NCI-H146 (cell line): Measurements from ENCODE around the gene PDE4D.
"Not testable (repeated sequence)": the region's sequence is repeated elsewhere in the genome, so short reads cannot be mapped to it uniquely, and the experiment has no call there.

Experiments used
- DNase-seq: peaks from one replicate; lab custom pipeline; 2025; lab: John Stamatoyannopoulos, UW

PDE4D gene

DNA sequence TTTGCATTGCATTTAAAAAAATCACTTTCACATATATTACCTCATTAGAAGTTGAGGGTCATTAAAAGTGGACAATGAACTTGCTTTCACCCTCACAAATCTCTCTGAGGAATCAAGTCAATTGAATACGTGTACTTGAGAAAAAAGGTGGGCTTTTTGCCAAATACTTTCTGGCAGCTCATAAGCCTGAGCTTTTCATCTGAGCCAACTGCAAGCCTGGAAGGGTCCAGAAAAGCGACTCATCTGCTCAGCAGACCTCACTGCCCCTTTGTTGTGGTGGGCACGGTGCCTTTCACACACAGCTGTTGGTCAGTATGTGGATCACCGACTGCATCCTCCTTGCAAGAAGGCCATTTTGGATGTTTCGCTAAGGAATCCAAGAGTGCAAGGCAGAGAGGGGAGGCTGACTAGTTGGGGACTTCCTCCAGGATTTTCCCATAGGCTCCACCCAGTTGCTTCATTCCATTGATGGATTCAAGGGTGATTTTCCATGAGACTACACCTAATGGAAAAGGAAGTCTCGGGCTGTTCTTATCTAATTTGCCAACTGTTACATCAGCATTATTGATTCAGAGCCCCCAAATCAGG is 564.7 kb downstream of the PDE4D start:
- DNase-seq, result no peak

DNA sequence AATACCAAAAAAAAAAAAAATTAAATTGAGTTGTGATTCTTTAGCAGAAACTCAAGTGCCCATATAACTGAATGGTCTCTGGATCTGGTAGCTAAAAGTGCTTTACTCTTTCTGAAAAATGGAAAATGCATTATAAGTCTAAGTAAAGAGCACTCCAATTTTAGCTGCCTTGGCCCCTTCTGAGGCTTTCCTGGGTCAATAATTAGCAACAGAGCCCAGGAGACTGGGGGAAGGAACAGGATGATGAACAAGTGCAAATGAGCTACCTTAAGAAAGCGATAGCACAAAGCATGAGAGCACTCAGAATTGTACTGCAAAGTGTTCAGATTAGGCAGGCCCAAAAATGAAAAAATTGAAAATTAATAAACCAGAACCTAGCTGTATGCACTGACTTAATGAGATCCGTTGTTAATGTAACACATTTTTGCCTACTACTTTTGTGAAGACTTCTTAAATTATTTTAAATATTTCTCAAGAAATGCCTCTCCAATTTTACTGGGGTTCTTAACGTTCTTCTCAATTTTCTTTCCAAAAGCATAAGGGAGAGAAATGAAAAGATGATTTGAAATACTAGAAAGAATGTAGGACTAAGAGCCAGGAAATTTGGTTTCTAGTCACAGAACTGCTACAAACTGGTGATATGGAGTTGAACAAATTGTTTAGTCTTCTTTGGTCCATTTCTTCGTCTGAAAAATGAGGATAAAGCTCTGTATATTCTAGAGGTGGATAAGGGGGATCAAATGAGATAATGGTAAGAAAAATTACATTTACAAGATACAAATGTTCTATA is 566.1 kb downstream of the PDE4D start:
- DNase-seq, result no peak

DNA sequence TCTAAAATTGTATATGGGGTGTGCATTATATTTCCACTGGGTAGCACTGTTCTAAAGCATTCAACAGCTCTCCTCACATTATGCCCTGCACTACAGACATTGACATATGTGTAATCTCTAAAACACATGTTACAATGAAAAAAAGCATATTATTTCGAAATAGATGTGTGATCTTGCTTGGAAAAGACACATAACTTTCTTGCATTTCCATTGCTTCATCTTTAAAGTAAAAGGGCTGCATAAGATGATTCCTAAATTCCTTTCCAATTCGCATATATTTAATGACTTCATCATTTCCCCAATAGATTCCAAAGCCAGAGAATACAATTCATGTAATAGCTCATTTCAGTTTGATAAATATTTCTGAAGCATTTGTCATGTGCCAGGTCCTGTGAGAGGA is 566.9 kb downstream of the PDE4D start:
- no peak for DNase-seq

DNA sequence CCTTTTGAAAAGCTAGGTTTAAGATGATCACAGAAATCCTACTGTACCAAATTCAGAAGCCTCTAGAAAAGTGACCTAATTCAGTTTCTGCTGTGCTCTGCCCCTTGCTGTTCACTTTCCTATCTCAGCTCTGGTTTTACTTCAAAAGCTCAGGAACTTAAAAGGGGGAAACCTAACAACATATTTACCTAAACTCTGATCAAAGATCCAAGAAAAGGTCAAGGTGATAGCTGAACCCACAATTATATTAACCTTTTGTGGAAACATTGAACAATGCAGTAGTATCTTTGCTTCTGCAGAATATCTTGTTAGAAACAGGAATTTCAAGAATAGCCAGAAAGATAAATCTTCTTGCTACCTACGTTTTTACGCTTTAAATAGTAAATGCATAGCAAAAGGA is 568.5 kb downstream of the PDE4D start:
- DNase-seq, result no peak

DNA sequence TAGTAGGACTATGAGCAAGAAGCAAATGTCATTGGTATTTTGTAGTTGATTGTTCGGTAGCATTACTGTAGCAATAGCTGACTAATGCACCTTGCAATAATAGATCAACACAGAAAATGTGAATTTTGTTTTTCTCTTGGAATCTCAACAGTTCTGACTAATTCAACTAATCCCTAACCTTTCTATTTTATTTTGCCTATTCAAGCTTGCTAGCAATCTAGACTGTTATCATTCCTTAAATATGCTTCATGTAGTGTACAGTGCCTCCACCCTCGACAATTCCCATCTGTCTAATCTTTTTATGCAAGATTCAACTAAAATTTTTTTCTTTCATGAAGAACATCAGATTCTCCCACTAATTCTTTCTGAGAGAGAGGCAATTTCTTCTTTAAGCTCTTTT is 570.6 kb downstream of the PDE4D start:
- DNase-seq, result no peak

DNA sequence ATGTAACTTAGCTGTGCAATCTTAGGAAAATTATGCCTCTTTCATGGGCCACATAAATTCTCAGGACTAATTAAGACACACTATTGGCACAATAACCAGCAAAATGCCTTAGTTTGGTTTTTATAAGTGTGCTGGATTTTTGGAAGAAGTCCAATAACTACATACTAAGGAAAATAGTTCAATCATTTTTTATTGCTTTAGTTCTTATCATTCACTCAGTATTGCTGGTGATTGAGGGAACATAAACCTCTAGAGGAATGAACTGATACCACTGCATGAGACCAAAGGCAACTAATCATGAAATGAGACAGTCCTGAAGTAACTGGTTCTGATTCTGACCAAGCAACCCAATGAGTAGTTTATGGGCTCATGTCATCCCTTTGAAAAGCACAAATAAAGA is 571.5 kb downstream of the PDE4D start:
- no peak for DNase-seq

DNA sequence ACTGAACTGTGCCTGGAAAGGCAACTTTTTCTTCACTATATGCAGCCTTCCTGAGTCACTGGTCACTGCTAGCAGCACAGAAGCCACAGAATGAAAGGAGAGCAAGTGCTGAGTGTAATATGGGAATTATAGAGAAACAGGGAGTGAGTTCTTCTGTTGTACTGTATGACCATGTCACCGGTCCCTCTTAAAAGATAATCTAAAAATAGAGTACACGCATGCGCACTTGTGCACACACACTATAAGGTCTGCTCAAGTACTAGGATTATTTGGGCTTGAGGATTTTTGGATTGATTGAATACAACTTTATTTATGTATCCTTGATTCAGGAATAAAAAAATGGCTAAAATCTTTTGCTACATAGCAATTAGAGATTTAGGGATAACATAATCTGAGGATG is 571.9 kb downstream of the PDE4D start:
- no peak for DNase-seq

DNA sequence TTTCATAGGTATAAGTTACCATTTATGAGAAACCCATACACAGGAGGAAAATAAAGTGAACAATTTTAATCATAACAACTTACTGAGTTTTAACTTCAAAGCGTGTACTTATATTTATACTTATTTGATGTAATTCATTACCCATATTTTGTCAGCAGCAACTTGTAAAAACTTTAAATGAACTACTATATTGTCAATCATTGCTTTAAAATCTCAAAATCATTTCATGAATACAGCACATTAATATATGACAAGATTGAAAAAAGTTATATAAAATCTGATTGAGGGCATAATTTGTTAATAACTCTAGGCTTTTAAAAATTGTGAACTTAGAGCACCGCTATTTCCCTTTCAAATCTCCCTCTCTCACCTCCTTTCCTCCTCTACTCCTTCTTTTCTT is 573.1 kb downstream of the PDE4D start:
- no peak for DNase-seq

DNA sequence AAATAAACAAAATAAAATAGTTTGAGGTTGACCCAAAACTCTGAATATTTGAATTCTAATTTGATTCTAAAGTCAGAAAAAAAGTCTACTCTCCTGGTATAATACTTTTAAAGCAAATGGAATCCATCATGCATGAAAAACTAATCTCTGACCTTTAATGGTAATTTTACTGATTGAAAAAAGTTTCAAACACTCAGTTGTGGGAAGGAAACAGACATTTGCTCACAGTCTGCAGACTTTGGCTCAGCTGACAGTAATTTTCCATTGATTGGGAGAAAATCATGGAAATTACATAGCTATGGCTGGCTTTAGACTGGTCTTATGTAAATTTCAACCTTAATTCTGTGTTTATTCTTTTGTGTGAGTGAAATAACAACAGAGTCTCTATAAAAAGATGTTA is 574.3 kb downstream of the PDE4D start:
- no peak for DNase-seq

DNA sequence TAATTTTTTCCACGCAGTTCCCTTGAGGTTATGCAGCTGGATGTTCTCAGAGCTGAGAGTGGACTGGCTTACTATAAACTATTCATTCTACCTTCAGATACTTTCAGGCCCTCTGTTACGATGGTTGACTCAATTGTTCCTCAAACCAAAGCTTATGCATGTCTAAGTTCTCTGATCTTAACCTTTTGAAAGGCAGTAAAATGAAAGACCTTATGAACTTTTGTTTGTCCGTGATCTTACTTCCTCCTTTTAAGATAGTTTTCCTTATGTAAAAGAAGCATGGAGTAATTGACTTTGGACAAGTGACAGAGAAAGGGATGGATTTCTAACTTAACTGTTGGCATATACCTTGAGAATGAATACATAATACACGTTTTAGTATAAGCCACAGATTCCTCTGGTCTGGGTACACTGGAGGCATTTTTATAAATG is 575.7 kb downstream of the PDE4D start:
- no peak for DNase-seq

DNA sequence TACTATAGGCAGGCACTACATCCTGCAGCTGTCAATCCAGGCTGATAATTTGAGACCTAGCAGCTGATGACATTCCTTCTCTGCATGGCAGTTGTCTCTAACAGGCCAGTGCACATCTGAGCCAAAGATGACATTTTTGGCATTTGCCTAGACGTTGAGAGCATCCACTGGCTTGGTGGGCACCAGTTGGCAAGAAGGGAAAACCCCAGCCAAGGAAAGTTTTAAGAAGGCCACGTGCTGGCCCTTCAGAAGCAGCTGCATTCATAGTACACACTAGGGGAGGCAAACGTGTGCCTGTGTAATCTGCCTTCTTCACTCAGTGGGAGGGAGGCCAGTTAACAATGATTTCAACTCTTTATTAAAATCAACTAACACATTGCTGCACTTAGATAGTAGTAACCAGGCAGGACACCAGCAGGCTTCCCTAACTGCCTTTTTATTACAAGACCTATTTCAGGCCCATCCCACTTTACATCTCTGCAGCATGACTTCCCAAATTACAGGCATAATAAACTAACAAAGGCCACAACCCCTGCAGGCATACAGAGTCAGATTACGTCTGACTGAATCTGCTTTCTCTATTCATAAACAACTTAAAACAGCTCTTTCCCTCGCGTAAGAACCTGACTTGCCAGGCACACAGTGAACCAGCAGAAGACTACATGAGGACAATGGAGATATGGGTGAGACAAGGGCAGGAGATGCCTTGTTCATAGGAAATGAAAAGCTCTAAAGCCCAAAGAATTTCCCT is 576.3 kb downstream of the PDE4D start:
- DNase-seq, result peak; percentile 85

DNA sequence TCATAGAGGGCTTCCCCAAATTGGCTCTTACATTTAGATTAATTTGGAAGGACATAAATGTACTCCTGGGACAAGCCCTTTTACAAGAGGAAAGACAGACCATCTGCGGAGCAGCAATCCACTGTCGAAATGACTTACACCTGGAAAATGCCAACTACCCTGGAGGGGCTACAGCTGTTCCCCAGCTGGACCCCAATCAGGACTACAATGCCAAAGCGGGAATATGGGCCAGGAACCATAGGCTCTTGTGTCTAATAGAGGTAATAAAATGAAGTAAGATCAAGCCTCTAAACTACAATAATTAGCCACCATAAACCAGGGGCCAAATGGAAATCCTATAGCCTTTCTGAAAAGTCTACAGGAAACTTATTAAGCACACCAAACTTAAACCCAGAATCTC is 581.3 kb downstream of the PDE4D start:
- DNase-seq, result no peak

DNA sequence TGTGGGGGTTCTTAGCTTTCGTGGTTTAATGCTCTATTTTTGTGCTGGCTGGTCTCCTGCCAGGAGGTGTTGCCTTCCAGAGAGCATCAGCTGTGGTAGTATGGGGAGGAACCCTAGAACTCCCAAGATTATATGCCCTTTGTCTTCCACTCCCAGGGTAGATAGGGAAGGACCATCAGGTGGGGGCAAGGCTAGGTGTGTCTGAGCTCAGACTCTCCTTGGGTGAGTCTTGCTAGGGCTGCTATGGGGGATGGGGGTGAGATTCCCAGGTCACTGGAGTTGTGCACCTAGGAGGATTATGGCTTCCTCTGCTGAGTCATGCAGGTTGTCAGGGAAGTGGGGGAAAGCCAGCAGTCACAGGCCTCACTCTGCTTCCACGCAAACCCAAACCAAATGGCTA is 584.8 kb downstream of the PDE4D start:
- not testable (repeated sequence) for DNase-seq

DNA sequence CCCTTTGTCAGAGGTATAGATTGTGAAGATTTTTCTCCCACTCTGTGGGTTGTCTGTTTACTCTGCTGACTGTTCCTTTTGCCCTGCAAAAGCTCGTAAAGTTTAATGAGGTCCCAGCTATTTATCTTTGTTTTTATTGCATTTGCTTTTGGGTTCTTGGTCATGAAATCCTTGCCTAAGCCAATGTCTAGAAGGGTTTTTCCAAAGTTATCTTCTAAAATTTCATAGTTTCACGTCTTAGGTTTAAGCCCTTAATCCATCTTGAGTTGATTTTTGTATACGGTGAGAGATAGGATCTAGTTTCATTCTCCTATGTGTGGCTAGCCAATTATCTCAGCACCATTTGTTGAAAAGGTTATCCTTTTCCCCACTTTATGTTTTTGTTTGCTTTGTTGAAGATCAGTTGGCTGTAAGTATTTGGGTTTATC is 590.2 kb downstream of the PDE4D start:
- DNase-seq, result not testable (repeated sequence)

DNA sequence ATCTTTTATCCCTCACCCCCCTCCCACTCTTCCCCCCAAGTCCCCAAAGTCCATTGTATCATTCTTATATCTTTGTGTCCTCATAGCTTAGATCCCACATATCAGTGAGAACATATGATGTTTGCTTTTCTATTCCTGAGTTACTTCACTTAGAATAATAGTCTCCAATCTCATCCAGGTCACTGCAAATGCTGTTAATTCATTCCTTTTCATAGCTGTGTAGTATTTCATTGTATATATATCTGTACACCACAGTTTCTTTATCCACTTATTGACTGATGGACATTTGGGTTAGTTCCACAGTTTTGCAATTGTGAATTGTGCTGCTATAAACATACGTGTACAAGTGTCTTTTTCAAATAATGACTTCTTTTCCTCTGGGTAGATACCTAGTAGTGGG is 591.0 kb downstream of the PDE4D start:
- DNase-seq, result not testable (repeated sequence)

DNA sequence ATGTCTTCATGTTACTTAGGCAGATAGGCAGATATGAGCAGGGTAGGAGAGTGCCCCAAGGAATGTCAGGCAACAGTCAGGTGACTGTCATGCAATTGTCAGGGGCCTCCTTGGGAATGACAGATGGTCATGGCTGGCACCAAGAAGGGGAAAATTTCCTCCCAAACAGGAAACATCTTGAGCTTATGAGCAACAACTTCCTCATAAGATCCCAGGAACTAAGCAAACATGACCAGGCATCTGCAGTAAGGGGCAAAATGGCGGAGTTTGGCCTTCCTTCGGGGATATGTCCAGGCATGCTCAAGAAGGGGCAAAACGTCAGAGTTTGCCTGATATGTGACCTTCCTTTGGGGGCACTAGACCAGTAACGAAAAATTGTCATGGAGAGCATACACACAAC is 591.8 kb downstream of the PDE4D start:
- DNase-seq, result no peak

DNA sequence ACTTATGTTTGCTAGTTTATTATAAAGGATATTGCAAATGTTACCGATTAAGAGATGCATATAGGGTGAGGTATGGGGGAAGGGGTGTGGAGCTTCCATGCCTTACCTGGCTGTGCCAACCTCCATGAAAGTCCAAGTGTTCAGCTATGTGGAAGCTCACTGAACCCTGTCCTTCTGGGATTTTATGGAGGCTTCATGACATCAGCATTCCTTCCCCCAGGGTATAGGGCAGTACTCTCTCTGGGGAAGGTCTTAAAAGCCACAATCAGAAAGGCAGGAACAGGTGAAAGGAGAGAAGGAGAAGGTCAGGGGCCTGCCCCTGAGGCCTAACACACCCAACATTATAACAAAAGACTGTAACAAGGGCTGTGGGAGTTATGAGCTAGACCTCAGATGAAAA is 592.6 kb downstream of the PDE4D start:
- no peak for DNase-seq

DNA sequence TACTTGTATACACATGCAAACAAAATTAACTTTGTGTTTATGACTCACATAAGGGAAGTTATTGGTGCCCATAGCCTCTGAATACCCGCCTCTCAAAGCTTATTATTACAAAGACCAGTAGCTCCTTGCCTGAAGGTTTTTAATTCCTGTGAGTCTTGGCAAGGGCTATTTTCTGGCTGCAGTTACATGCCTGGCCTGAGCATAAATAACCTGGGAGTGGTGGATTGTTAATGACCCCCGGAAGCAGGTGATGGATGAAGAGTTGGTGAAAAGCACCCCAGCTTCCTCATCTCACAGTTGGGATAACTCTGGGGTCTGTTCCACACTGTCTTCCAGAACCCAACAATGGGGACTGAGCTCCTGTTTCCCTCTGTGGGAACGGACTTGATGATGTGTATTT is 594.5 kb downstream of the PDE4D start:
- DNase-seq, result no peak

DNA sequence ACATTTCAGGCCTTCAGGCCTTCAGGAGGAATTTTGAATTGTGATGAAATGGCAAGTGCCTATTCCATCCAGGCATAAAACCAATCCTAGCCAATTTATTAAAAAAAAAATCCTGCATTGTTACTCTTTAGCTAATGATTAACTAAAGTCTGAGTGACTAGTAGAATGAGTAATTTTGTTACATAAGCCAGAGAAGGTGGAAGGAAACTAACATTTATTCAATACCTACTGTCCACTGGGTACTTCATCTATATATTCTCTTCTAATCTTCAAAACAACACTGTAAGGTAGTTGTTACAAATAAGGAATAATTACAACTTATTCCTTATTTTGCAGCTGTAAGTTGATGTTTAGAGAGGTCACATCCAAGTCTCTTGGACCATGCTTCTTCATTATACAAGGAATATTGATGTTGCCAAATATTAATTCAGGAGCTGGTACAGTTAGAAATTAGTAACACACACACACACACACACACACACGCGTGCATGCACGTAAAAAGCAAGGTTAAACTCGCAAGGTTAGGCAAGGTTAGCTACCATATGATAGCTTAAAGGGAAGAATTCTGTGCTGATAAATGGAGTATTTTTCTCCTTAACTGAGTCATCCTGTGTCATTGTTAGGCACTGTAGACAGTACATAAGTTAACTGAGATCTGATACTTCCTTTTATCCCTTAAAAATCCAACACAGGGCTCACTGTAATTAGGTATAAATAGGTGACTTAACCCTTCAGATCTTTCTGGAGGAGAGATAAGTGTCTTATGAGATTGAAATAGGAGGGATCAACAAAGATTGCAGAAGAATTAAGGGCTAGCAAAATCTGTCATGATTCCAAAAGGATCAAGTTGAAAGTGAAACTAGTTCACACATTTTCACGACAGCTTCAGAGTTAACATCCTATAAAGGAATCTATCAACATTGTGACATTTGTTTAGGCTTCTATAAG is 596.9 kb downstream of the PDE4D start:
- no peak for DNase-seq

DNA sequence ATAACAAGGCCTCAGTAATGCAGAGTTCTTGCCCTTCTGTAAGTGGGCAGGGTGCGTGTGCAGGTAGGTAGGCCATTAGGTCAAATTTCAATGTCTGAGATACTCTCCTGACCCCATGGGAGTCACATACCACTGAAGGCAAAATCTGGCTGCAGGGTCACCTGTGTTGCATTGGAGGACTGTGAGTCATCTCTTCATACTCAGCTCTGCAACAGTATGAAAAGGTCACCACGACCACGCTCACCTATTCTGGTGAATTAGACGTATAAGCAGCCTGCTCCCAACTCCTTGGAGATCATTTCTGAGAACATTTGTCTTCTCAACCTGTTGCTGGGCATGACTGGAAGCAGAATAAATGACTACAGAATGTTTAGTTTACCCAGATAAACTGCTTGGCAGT is 599.8 kb downstream of the PDE4D start:
- DNase-seq, result no peak

DNA sequence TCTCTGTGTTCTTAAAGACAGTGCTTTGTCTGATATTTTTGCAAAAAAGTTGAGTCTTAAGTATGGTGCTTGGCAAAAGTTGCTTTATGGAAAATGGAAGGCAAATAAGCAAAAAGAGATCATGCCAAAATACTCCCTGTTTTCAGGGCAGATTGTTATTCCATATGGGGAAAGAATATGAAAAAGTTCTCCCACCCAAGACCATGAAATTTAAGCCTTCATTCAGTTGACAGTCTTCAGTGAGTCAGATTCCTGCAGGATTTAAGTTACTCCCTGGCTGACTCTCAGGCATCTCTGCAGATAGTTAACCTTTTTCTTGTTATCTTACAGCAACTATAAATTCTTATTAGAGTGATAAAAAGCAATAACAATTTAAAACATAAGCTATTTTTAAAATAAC is 601.6 kb downstream of the PDE4D start:
- DNase-seq, result no peak

DNA sequence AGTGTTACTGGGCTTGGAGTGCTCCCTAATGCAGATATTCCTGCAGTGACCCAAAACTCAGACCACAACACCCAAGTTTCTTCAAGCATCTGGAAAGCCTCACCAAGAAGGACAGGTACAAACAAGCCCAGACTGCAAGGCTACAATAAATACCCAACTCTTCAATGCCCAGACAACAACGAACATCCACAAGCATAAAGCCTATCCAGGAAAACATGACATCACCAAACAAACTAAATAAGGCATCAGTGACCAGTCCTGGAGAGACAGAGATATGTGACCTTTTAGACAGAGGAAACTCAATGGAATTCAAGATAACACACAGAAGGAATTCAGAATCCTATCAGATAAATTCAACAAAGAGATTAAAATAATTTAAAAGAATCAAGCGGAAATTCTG is 605.6 kb downstream of the PDE4D start:
- no peak for DNase-seq
